Measurements from ENCODE around the gene MYLK.
A peak's percentile ranks its signal among the peaks of the same experiment; 100 is the strongest.

The MYLK gene

DNA sequence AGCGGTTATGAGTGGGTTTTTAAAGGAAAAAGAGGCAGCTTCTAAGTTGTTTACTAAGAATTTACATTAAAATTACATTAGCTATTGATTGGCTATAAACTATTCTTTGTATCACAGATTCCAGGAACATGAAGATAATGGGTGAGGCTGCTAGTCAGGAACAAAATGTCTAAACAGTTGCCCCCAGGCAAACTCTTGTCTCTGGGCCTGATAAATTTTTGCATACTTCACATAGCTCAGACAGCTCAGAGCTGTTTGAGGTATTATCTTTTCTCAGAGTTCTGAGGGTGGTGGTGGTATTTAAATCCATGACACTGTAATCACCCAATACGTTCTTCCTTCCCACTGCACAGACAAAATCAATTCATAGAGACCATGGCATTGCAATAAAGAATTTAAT is 297.2 kb downstream of the MYLK start:
- no peak overlapping the region for H3K27ac Mint-ChIP-seq (ENCODE audit: low read depth)
- DNase-seq (ENCODE audit: low spot score in 2 of 2) (no peak), ATAC-seq (replicated peaks; ENCODE audit: extremely low read depth, poor library complexity, severe bottlenecking) (no peak)
- peaks cover 2% of the 10 kb centered on the region for H3K36me3 Mint-ChIP-seq (ENCODE audit: insufficient read depth)
- H3K27me3 Mint-ChIP-seq: no peaks in the 10 kb centered on the region
- H3K4me1 Mint-ChIP-seq: peaks cover 6% of the 10 kb centered on the region
- H3K4me3 Mint-ChIP-seq: no peak overlapping the region
- H3K9me3 Mint-ChIP-seq: peaks cover 8% of the 10 kb centered on the region

DNA sequence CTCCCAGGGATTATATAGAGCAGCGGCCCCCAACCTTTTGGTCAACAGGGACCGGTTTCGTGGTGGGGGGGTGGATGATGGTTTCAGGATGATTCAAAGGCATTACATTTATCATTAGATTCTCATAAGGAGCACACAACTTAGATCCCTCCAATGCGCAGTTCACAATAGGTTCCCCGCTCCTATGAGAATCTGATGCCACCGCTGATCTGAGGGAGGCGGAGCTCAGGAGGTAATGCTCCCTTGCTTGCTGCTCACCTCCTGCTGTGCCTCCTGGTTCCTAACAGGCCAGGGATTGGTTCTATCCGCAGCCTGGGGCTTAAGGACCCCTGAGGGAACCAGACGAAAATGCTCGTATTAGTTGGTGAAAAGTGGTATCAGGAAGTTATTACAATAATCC is 298.0 kb downstream of the MYLK start:
- Mint-ChIP-seq H3K27me3 (no peaks in the 10 kb centered on the region), H3K9me3 (peaks cover under 1% of the 10 kb centered on the region), H3K36me3 (ENCODE audit: insufficient read depth) (peaks cover 8% of the 10 kb centered on the region), H3K27ac (ENCODE audit: low read depth) (no peak overlapping the region), H3K4me3 (no peak overlapping the region), H3K4me1 (peaks cover 2% of the 10 kb centered on the region)
- ATAC-seq (replicated peaks; ENCODE audit: extremely low read depth, poor library complexity, severe bottlenecking): no peak
- no peak for DNase-seq (ENCODE audit: low spot score in 2 of 2)

DNA sequence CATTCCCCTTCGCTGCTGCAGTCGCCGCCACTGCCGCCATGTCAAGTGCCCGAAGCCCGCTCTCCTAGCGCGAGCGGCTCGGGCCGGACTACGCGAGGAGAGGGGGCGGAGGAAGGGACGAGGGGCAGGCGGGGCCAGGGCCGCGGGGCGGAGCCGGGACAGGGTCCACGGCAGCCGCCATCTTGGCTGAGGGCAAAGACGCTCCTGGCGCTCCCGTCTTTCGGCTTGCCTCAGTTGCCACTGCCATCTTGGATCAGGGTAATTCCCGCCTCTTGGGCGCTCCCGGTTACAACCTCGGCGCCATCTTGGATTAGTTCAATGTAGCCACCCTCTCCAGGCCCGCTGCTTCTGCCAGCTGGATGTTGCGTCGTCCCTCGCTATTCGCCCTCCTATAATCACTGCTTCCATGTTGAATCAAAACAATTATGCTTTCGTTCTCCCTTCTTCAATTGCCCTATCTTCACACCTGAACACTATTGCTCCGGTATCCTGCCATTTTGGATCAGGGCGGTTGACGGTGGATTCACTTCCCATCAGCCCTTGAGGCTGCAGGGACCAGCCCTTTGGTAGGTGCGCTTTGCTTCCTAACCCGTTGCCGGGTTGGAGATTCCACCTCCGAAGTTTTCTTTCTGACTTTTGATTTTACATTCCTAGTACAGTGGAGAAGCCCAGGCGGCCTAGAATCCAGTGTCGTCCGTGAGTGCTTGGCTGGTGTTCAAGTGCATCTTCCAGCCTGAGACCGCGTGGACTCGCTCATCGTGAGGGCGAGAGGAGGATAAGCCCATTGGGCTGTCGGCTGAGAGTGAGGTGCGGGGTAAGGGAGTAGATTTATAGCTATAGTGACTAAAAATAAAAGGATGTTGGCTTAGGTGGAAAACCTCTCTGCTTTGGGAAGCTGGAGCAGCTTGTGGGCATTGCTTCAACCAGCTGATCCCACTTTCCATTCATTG is 298.9 kb downstream of the MYLK start, which contains the start of gene HACD2:
Gene HACD2 (minus strand): TSS at position 66 of the 950 bp plus-strand sequence. CDS start 26 bp downstream, at position 40.
- peaks cover 17% of the 10 kb centered on the region for H3K36me3 Mint-ChIP-seq (ENCODE audit: insufficient read depth)
- no peaks in the 10 kb centered on the region for H3K27me3 Mint-ChIP-seq
- DNase-seq (ENCODE audit: low spot score in 2 of 2) (peak; percentile 87), ATAC-seq (replicated peaks; ENCODE audit: extremely low read depth, poor library complexity, severe bottlenecking) (peak; percentile 95)
- peak within 1 kb of the TSS; percentile 19 for H3K27ac Mint-ChIP-seq (ENCODE audit: low read depth)
- H3K4me3 Mint-ChIP-seq: no peak within 1 kb of the TSS
- peaks cover 4% of the 10 kb centered on the region for H3K4me1 Mint-ChIP-seq
- H3K9me3 Mint-ChIP-seq: no peaks in the 10 kb centered on the region

DNA sequence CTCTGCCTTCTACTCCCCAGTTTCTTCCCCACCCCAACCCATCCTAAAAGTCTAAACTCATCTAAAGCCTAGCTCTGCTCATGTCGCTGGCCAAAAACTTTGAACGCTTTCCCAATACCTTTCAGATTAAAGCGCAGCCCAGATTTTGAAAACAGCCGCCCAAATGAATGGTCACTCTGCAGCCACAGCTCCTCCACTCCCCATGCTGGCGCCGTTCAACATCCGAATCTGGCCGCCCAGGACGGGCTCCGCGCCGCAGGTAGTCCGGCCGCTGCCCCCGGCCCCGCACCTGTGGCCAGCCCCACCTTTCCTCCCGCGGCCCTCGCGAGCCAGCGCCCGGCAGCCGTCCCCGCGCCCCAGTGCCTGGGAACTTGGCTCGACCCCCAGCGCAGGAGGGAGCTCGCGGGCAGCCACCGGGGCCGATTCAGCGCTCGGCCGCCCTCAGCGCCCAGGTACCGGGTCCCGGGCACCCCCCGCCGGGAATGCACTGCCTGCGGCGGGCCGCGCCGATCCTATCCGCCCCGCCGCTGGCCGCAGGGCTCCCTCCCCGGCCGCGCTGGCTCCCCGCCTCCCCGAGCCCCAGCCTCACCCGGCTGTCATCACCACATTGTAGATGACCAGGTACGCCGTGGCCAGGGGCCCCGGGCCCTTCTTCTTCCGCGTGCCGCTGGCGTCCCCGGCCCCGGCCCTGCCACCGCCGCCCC is 299.7 kb downstream of the MYLK start:
- Mint-ChIP-seq H3K27me3 (no peaks in the 10 kb centered on the region), H3K9me3 (no peaks in the 10 kb centered on the region)

DNA sequence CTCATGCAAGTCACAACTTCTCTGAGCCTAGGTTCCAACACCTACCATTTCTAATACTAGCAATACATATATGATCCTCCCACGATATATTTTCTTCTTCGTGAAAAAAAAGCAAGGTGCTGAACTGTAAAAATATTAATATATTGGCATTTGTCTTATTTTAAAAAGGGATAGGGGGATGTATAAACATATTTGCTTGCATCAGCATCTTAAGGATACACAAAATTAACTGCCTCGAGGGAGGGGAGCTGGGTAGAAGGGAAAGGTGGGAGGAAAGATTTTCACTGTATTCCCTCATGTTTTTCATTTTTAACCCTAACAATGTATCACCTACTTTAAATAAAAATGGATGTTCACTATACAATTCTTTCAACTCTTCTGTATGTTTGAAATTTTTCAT is 300.6 kb downstream of the MYLK start:
- no peaks in the 10 kb centered on the region for H3K9me3 Mint-ChIP-seq

More for the DNA sequence above, 299.7 kb downstream of the MYLK start:
- Mint-ChIP-seq H3K36me3 (ENCODE audit: insufficient read depth) (peaks cover 22% of the 10 kb centered on the region), H3K27ac (ENCODE audit: low read depth) (peak overlapping the region; percentile 19), H3K4me1 (peaks cover 4% of the 10 kb centered on the region), H3K4me3 (no peak overlapping the region)
- DNase-seq (ENCODE audit: low spot score in 2 of 2) (no peak), ATAC-seq (replicated peaks; ENCODE audit: extremely low read depth, poor library complexity, severe bottlenecking) (peak; percentile 13)

DNA sequence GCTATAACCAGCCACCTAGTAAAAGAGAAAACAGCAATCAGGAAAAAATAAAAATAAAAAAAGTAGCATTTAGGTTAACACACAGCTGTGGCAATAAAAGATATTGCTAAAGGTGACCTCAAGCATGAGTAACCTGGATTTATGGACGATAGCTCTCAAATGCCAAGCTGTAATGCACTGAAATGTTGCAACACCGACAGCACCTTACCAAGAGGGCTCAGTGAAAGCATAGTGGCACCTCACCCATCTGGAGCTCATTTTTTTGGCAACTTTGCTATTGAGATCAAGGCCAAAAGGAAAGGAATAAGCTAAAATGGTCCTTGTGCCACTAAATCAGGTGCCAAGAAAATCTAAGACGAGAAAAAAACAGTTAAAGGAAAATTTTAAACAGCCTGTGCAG is 301.8 kb downstream of the MYLK start:
- ATAC-seq (replicated peaks; ENCODE audit: extremely low read depth, poor library complexity, severe bottlenecking): no peak
- peaks cover 4% of the 10 kb centered on the region for H3K4me1 Mint-ChIP-seq
- H3K27me3 Mint-ChIP-seq: no peaks in the 10 kb centered on the region
- H3K36me3 Mint-ChIP-seq (ENCODE audit: insufficient read depth): peaks cover 34% of the 10 kb centered on the region
- no peaks in the 10 kb centered on the region for H3K9me3 Mint-ChIP-seq
- H3K4me3 Mint-ChIP-seq: no peak overlapping the region
- DNase-seq (ENCODE audit: low spot score in 2 of 2): no peak
- no peak overlapping the region for H3K27ac Mint-ChIP-seq (ENCODE audit: low read depth)

More for the DNA sequence above, 300.6 kb downstream of the MYLK start:
- no peaks in the 10 kb centered on the region for H3K27me3 Mint-ChIP-seq
- peak overlapping the region; percentile 19 for H3K27ac Mint-ChIP-seq (ENCODE audit: low read depth)
- no peak overlapping the region for H3K4me3 Mint-ChIP-seq
- peaks cover 27% of the 10 kb centered on the region for H3K36me3 Mint-ChIP-seq (ENCODE audit: insufficient read depth)
- ATAC-seq (replicated peaks; ENCODE audit: extremely low read depth, poor library complexity, severe bottlenecking): no peak
- peaks cover 4% of the 10 kb centered on the region for H3K4me1 Mint-ChIP-seq
- DNase-seq (ENCODE audit: low spot score in 2 of 2): no peak

DNA sequence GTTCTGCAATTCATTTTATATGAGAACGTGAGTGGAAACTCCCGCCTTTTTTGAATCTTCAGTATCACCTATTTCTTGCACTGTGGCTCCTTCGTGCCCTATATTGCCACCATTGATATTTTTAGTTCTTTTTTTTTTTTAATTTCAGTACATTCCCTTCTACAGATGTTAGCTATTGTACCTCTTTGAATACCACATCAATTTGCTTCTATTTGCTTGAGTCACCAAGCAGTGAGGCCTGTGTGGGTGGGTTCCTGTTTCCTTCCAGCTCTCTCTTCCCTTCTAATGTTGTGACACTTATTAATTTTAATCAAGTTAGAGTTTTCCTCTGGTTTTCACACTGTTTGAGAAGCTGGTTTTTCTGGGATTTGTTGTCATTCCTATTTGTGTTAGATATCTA is 308.0 kb downstream of the MYLK start:
- Mint-ChIP-seq H3K9me3 (no peaks in the 10 kb centered on the region), H3K27ac (ENCODE audit: low read depth) (no peak overlapping the region), H3K36me3 (ENCODE audit: insufficient read depth) (peaks cover 40% of the 10 kb centered on the region), H3K4me3 (no peak overlapping the region), H3K27me3 (no peaks in the 10 kb centered on the region), H3K4me1 (peaks cover 2% of the 10 kb centered on the region)
- no peak for DNase-seq (ENCODE audit: low spot score in 2 of 2)
- ATAC-seq (replicated peaks; ENCODE audit: extremely low read depth, poor library complexity, severe bottlenecking): no peak

DNA sequence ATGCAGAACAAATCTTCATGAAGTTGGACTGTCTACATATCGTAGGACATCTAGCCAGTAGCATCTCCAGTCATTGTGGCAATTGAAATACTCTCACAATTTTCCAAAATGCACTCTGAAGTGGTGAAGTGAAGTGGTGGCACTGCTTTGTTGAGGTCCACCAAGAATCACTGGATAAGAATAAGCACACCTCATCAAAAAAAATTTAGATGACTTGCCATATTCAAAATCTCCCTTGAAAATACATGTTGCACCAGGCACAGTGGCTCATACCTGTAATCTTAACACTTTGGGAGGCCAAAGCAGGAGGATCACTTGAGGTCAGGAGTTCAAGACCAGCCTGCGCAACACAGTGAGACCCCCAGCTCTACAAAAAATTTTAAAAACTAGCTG is 312.2 kb downstream of the MYLK start:
- H3K9me3 Mint-ChIP-seq: no peaks in the 10 kb centered on the region
- H3K36me3 Mint-ChIP-seq (ENCODE audit: insufficient read depth): peaks cover 15% of the 10 kb centered on the region
- peaks cover 11% of the 10 kb centered on the region for H3K4me1 Mint-ChIP-seq
- no peak for ATAC-seq (replicated peaks; ENCODE audit: extremely low read depth, poor library complexity, severe bottlenecking)
- no peak for DNase-seq (ENCODE audit: low spot score in 2 of 2)
- no peaks in the 10 kb centered on the region for H3K27me3 Mint-ChIP-seq
- no peak overlapping the region for H3K4me3 Mint-ChIP-seq
- no peak overlapping the region for H3K27ac Mint-ChIP-seq (ENCODE audit: low read depth)

DNA sequence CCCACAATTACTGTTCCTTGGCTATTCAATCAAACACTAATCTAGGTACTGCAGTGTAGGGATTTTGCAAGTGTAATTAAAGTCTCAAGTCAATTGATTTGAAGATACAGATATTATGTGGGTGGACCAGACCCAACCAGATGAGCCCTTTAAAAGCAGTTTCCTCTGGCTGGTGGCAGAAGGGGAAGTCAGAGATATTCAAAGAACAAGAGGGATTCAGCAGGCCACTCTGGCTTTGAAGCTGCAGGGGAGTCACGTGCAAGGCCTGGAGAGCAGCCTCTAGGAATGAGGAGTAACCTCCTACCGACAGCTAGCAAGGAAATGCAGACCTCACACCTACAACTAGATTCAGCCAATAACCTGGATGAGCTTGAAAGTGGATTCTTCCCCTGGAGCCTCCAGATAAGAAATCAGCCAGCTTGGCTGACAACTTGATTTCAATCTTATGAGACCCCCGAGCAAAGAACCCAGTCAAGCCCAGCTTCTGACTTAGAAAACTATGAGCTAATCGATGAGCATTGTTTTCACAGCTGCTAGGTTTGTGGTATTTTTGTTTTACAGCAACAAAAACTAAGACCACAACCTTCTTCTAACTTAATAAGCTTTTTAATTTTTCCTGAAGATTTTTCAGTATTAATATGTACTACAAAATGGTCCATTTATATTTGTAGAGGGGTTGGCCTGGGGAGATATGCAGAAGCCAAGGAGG is 312.7 kb downstream of the MYLK start:
- Mint-ChIP-seq H3K9me3 (no peaks in the 10 kb centered on the region), H3K4me3 (no peak overlapping the region), H3K4me1 (peaks cover 11% of the 10 kb centered on the region), H3K27me3 (no peaks in the 10 kb centered on the region), H3K36me3 (ENCODE audit: insufficient read depth) (peaks cover 10% of the 10 kb centered on the region), H3K27ac (ENCODE audit: low read depth) (peak overlapping the region; percentile 16)
- DNase-seq (ENCODE audit: low spot score in 2 of 2) (no peak), ATAC-seq (replicated peaks; ENCODE audit: extremely low read depth, poor library complexity, severe bottlenecking) (no peak)

DNA sequence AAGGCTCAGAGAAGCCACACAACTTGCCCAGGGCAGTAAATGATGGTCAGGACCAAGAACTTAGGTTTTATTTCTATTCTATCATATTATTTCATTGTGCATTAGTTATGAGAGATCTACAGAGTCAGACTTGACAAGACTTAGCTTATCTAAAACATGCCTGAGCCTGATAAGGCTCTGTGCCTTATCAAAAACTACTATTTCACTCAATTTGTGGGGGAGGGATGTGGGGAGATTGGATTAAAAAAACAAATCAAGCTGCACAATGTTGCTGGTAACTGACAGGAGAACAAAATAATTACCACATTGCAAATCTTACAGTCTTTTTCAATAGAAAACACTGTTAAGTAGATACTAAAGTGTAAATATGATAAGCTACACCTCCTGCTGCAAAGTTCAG is 315.3 kb downstream of the MYLK start:
- peaks cover 6% of the 10 kb centered on the region for H3K36me3 Mint-ChIP-seq (ENCODE audit: insufficient read depth)
- H3K27ac Mint-ChIP-seq (ENCODE audit: low read depth): no peak overlapping the region
- H3K4me3 Mint-ChIP-seq: no peak overlapping the region
- no peaks in the 10 kb centered on the region for H3K9me3 Mint-ChIP-seq
- H3K4me1 Mint-ChIP-seq: peaks cover 14% of the 10 kb centered on the region
- DNase-seq (ENCODE audit: low spot score in 2 of 2) (no peak), ATAC-seq (replicated peaks; ENCODE audit: extremely low read depth, poor library complexity, severe bottlenecking) (no peak)
- no peaks in the 10 kb centered on the region for H3K27me3 Mint-ChIP-seq

DNA sequence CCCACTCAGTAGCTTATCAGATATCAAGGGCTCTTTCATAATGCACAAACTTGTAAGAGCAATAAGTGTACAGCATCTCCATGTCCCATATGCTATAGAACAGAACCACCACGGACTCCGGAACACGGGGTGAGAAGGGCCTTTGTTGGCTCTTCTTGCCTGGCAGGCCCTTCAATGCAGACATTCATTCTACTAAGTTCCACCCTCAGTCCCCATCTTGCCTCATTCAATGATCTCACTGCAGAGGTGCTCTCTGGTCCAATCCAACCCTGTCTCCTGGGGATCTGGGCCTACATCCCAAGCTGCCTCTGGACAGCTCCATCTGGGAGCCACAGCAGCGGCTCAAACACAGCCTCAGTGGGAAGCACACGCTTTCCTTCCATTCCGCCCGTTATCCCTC is 316.1 kb downstream of the MYLK start:
- H3K4me3 Mint-ChIP-seq: no peak overlapping the region

DNA sequence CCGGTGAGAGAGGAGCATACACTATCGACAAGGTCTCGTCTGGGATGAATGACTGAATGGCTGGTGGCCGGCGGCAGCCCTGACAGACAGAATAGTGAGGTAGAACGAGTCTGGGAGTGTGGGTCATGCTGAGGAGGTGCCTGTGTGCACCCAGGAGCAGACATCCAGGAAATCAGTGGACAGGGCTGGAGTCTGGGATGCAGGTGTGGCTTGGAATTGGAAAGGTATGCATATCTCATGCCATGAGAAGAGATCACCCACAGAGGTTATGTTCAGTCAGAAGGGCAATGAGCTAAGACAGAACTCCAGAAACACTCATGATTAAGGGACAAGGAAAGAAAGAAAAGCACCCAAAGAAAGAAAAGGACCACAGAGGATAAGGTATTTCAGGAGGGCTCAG is 320.1 kb downstream of the MYLK start:
- no peak overlapping the region for H3K27ac Mint-ChIP-seq (ENCODE audit: low read depth)
- DNase-seq (ENCODE audit: low spot score in 2 of 2): no peak
- ATAC-seq (replicated peaks; ENCODE audit: extremely low read depth, poor library complexity, severe bottlenecking): no peak
- peaks cover 16% of the 10 kb centered on the region for H3K4me1 Mint-ChIP-seq
- peaks cover 2% of the 10 kb centered on the region for H3K36me3 Mint-ChIP-seq (ENCODE audit: insufficient read depth)
- H3K4me3 Mint-ChIP-seq: no peak overlapping the region
- no peaks in the 10 kb centered on the region for H3K9me3 Mint-ChIP-seq
- H3K27me3 Mint-ChIP-seq: no peaks in the 10 kb centered on the region

More for the DNA sequence above, 316.1 kb downstream of the MYLK start:
- peaks cover 6% of the 10 kb centered on the region for H3K36me3 Mint-ChIP-seq (ENCODE audit: insufficient read depth)
- H3K4me1 Mint-ChIP-seq: peaks cover 17% of the 10 kb centered on the region
- no peaks in the 10 kb centered on the region for H3K27me3 Mint-ChIP-seq
- H3K27ac Mint-ChIP-seq (ENCODE audit: low read depth): no peak overlapping the region
- ATAC-seq (replicated peaks; ENCODE audit: extremely low read depth, poor library complexity, severe bottlenecking): no peak
- DNase-seq (ENCODE audit: low spot score in 2 of 2): no peak
- no peaks in the 10 kb centered on the region for H3K9me3 Mint-ChIP-seq

Data from central memory CD8-positive, alpha-beta T cell (primary cell).